Measurements from ENCODE around the gene GAL3ST2.
A peak's percentile ranks its signal among the peaks of the same experiment; 100 is the strongest.

GAL3ST2 gene

GRCh38 chr2:241796209-241796608 lies 19.6 kb downstream of the GAL3ST2 start:
- H2BK120ac ChIP-seq (ENCODE audit: low read depth, low read length) = no peak overlapping the region
- H3K18ac ChIP-seq (ENCODE audit: low read depth in 1 of 2, low read length in 2 of 2) = no peak overlapping the region
- no peaks in the 10 kb centered on the region for H3K9me3 ChIP-seq (ENCODE audit: control insufficient read depth, low read length)
- no peak overlapping the region for H3K9ac ChIP-seq (ENCODE audit: low read length)
- no peak overlapping the region for H3K23ac ChIP-seq (ENCODE audit: low read length in 2 of 2)
- H2BK12ac ChIP-seq (ENCODE audit: low read length in 2 of 2) = no peak overlapping the region
- no peak overlapping the region for H3K4me3 ChIP-seq (ENCODE audit: insufficient read depth in 1 of 2, low read depth in 1 of 2, low read length in 2 of 2)
- no peak for DNase-seq
- H4K91ac ChIP-seq (ENCODE audit: low read length) = no peak overlapping the region
- WGBS = 91% methylated on average over 13 of the region's 13 CpGs
- peaks cover 2% of the 10 kb centered on the region for H3K4me1 ChIP-seq (ENCODE audit: control insufficient read depth, insufficient read depth, low read depth, low read length)
- no peak overlapping the region for H2BK15ac ChIP-seq (ENCODE audit: low read depth, poor library complexity, severe bottlenecking)
- no peak overlapping the region for H3K4me2 ChIP-seq (ENCODE audit: low read length, poor library complexity, severe bottlenecking)
- H3K4ac ChIP-seq (ENCODE audit: low read depth in 1 of 2, low read length in 2 of 2) = no peak overlapping the region
- H3K27ac ChIP-seq (ENCODE audit: low read length, poor library complexity, severe bottlenecking) = no peak overlapping the region
- H4K8ac ChIP-seq (ENCODE audit: low read length) = no peak overlapping the region
- H2AK5ac ChIP-seq (ENCODE audit: low read length, severe bottlenecking) = no peak overlapping the region
- no peak overlapping the region for H2BK5ac ChIP-seq (ENCODE audit: low read depth, low read length, poor library complexity, severe bottlenecking)
- H3K14ac ChIP-seq (ENCODE audit: low read length in 2 of 2) = no peak overlapping the region
- H3K79me1 ChIP-seq (replicated peaks; ENCODE audit: low read length, poor library complexity, severe bottlenecking) = no peaks in the 10 kb centered on the region
- peaks cover 13 to 54% of the 10 kb centered on the region in 2 experiments for H3K27me3 ChIP-seq (ENCODE audit: control insufficient read depth in 1 of 2, insufficient read depth in 1 of 2, low read length in 2 of 2)
- H2AFZ ChIP-seq (ENCODE audit: low read depth, low read length) = no peak overlapping the region
- no peaks in the 10 kb centered on the region for H3K36me3 ChIP-seq (ENCODE audit: control insufficient read depth in 1 of 2, insufficient read depth in 2 of 2, low read depth in 1 of 2, low read length in 2 of 2)

GRCh38 chr2:241796610-241797138 lies 20.1 kb downstream of the GAL3ST2 start:
- H3K4me1 ChIP-seq (ENCODE audit: control insufficient read depth, insufficient read depth, low read depth, low read length) = peaks cover 2% of the 10 kb centered on the region
- no peak overlapping the region for H3K18ac ChIP-seq (ENCODE audit: low read depth in 1 of 2, low read length in 2 of 2)
- no peak overlapping the region for H3K9ac ChIP-seq (ENCODE audit: low read length)
- no peak overlapping the region for H3K27ac ChIP-seq (ENCODE audit: low read length, poor library complexity, severe bottlenecking)
- no peak overlapping the region for H3K4me3 ChIP-seq (ENCODE audit: insufficient read depth in 1 of 2, low read depth in 1 of 2, low read length in 2 of 2)
- peaks cover 13 to 53% of the 10 kb centered on the region in 2 experiments for H3K27me3 ChIP-seq (ENCODE audit: control insufficient read depth in 1 of 2, insufficient read depth in 1 of 2, low read length in 2 of 2)
- H2AFZ ChIP-seq (ENCODE audit: low read depth, low read length) = no peak overlapping the region
- no peak overlapping the region for H3K4me2 ChIP-seq (ENCODE audit: low read length, poor library complexity, severe bottlenecking)
- H4K91ac ChIP-seq (ENCODE audit: low read length) = no peak overlapping the region
- H2BK120ac ChIP-seq (ENCODE audit: low read depth, low read length) = no peak overlapping the region
- no peak for DNase-seq
- H4K8ac ChIP-seq (ENCODE audit: low read length) = no peak overlapping the region
- no peak overlapping the region for H2BK15ac ChIP-seq (ENCODE audit: low read depth, poor library complexity, severe bottlenecking)
- H2BK5ac ChIP-seq (ENCODE audit: low read depth, low read length, poor library complexity, severe bottlenecking) = no peak overlapping the region
- H3K36me3 ChIP-seq (ENCODE audit: control insufficient read depth in 1 of 2, insufficient read depth in 2 of 2, low read depth in 1 of 2, low read length in 2 of 2) = no peaks in the 10 kb centered on the region
- H2AK5ac ChIP-seq (ENCODE audit: low read length, severe bottlenecking) = no peak overlapping the region
- H2BK12ac ChIP-seq (ENCODE audit: low read length in 2 of 2) = no peak overlapping the region
- H3K23ac ChIP-seq (ENCODE audit: low read length in 2 of 2) = no peak overlapping the region
- WGBS = 90% methylated on average over 13 of the region's 13 CpGs
- H3K79me1 ChIP-seq (replicated peaks; ENCODE audit: low read length, poor library complexity, severe bottlenecking) = no peaks in the 10 kb centered on the region
- no peak overlapping the region for H3K4ac ChIP-seq (ENCODE audit: low read depth in 1 of 2, low read length in 2 of 2)
- H3K9me3 ChIP-seq (ENCODE audit: control insufficient read depth, low read length) = no peaks in the 10 kb centered on the region
- no peak overlapping the region for H3K14ac ChIP-seq (ENCODE audit: low read length in 2 of 2)

- Histone ChIP-seq H3K4me1 (ENCODE audit: control insufficient read depth, insufficient read depth, low read depth, low read length) (peaks cover 4% of the 10 kb centered on the region), H3K79me1 (replicated peaks; ENCODE audit: low read length, poor library complexity, severe bottlenecking) (no peaks in the 10 kb centered on the region), H3K14ac (ENCODE audit: low read length in 2 of 2) (peak overlapping the region in 1 of 2 experiments; percentile 66), H3K4me3 (ENCODE audit: insufficient read depth in 1 of 2, low read depth in 1 of 2, low read length in 2 of 2) (no peak overlapping the region), H4K8ac (ENCODE audit: low read length) (no peak overlapping the region), H2AFZ (ENCODE audit: low read depth, low read length) (no peak overlapping the region), H3K23ac (ENCODE audit: low read length in 2 of 2) (no peak overlapping the region), H3K36me3 (ENCODE audit: control insufficient read depth in 1 of 2, insufficient read depth in 2 of 2, low read depth in 1 of 2, low read length in 2 of 2) (no peaks in the 10 kb centered on the region), H3K4me2 (ENCODE audit: low read length, poor library complexity, severe bottlenecking) (no peak overlapping the region), H3K4ac (ENCODE audit: low read depth in 1 of 2, low read length in 2 of 2) (no peak overlapping the region), H3K9ac (ENCODE audit: low read length) (no peak overlapping the region), H2BK12ac (ENCODE audit: low read length in 2 of 2) (no peak overlapping the region), H2AK5ac (ENCODE audit: low read length, severe bottlenecking) (no peak overlapping the region), H2BK15ac (ENCODE audit: low read depth, poor library complexity, severe bottlenecking) (no peak overlapping the region), H3K18ac (ENCODE audit: low read depth in 1 of 2, low read length in 2 of 2) (no peak overlapping the region), H2BK5ac (ENCODE audit: low read depth, low read length, poor library complexity, severe bottlenecking) (no peak overlapping the region), H3K27me3 (ENCODE audit: control insufficient read depth in 1 of 2, insufficient read depth in 1 of 2, low read length in 2 of 2) (peaks cover 13 to 61% of the 10 kb centered on the region in 2 experiments), H3K9me3 (ENCODE audit: control insufficient read depth, low read length) (no peaks in the 10 kb centered on the region), H3K27ac (ENCODE audit: low read length, poor library complexity, severe bottlenecking) (no peak overlapping the region), H2BK120ac (ENCODE audit: low read depth, low read length) (no peak overlapping the region), H4K91ac (ENCODE audit: low read length) (no peak overlapping the region)
- no peak for DNase-seq
- 86% methylated on average over 19 of the region's 19 CpGs for WGBS
Measured at GRCh38 chr2:241797441-241798080, 20.9 kb downstream of the GAL3ST2 start.

GRCh38 chr2:241798081-241798630 lies 21.5 kb downstream of the GAL3ST2 start:
- Histone ChIP-seq H4K8ac (ENCODE audit: low read length) (no peak overlapping the region), H2AFZ (ENCODE audit: low read depth, low read length) (no peak overlapping the region)
- WGBS = 82% methylated on average over 9 of the region's 14 CpGs

More at GRCh38 chr2:241798081-241798630, 21.5 kb downstream of the GAL3ST2 start:
- Histone ChIP-seq H3K4me3 (ENCODE audit: insufficient read depth in 1 of 2, low read depth in 1 of 2, low read length in 2 of 2) (no peak overlapping the region), H2BK12ac (ENCODE audit: low read length in 2 of 2) (no peak overlapping the region), H3K23ac (ENCODE audit: low read length in 2 of 2) (no peak overlapping the region), H3K9me3 (ENCODE audit: control insufficient read depth, low read length) (no peaks in the 10 kb centered on the region), H3K27me3 (ENCODE audit: control insufficient read depth in 1 of 2, insufficient read depth in 1 of 2, low read length in 2 of 2) (peaks cover 13 to 67% of the 10 kb centered on the region in 2 experiments), H3K4me1 (ENCODE audit: control insufficient read depth, insufficient read depth, low read depth, low read length) (peaks cover 4% of the 10 kb centered on the region), H3K18ac (ENCODE audit: low read depth in 1 of 2, low read length in 2 of 2) (no peak overlapping the region), H3K14ac (ENCODE audit: low read length in 2 of 2) (peak overlapping the region in 1 of 2 experiments; percentile 66), H2BK120ac (ENCODE audit: low read depth, low read length) (no peak overlapping the region), H4K91ac (ENCODE audit: low read length) (no peak overlapping the region), H2BK15ac (ENCODE audit: low read depth, poor library complexity, severe bottlenecking) (no peak overlapping the region), H3K4ac (ENCODE audit: low read depth in 1 of 2, low read length in 2 of 2) (no peak overlapping the region), H3K9ac (ENCODE audit: low read length) (no peak overlapping the region), H3K27ac (ENCODE audit: low read length, poor library complexity, severe bottlenecking) (no peak overlapping the region), H2AK5ac (ENCODE audit: low read length, severe bottlenecking) (no peak overlapping the region), H3K36me3 (ENCODE audit: control insufficient read depth in 1 of 2, insufficient read depth in 2 of 2, low read depth in 1 of 2, low read length in 2 of 2) (no peaks in the 10 kb centered on the region), H3K4me2 (ENCODE audit: low read length, poor library complexity, severe bottlenecking) (no peak overlapping the region), H3K79me1 (replicated peaks; ENCODE audit: low read length, poor library complexity, severe bottlenecking) (no peaks in the 10 kb centered on the region), H2BK5ac (ENCODE audit: low read depth, low read length, poor library complexity, severe bottlenecking) (no peak overlapping the region)
- no peak for DNase-seq
